MM.1S (cell line): ENCODE results near the gene VAPA.

Experiments
- DNase-seq: peaks from one replicate; pipeline ENCODE4 v3.0.0-alpha.2; 2015
- H2AFZ ChIP-seq: fragments of 300-600 bp; sonication (generic); 2 replicates; pipeline ENCODE4 v1.6.0; 2016; ENCODE audit warnings: antibody characterized with exemption, low read length
- H3F3A ChIP-seq: fragments of 300-600 bp; sonication (generic); 2 replicates; pipeline ENCODE4 v1.6.1; 2016; ENCODE audit warnings: mild to moderate bottlenecking, antibody characterized with exemption, low read length, moderate library complexity, mixed read lengths; ENCODE audit not compliant: insufficient read depth
- H3K27ac ChIP-seq: fragments of 300-600 bp; sonication (generic); 2 replicates; pipeline ENCODE4 v1.5.1; 2016; ENCODE audit warnings: mild to moderate bottlenecking, low read length
- H3K27me3 ChIP-seq: fragments of 300-600 bp; sonication (generic); replicated peaks from 2 replicates; pipeline ENCODE4 v1.6.0; 2016; ENCODE audit warnings: low read length; ENCODE audit not compliant: insufficient read depth
- H3K36me3 ChIP-seq: fragments of 300-600 bp; sonication (generic); replicated peaks from 2 replicates; pipeline ENCODE4 v1.6.1; 2016; ENCODE audit warnings: mild to moderate bottlenecking, low read length, mixed read lengths; ENCODE audit not compliant: insufficient read depth
- H3K4me1 ChIP-seq: fragments of 300-600 bp; sonication (generic); 2 replicates; pipeline ENCODE4 v1.6.1; 2016; ENCODE audit warnings: low read length, mixed read lengths
- H3K4me2 ChIP-seq: fragments of 300-600 bp; sonication (generic); 2 replicates; pipeline ENCODE4 v1.6.0; 2016; ENCODE audit warnings: low read depth, low read length
- H3K4me3 ChIP-seq: fragments of 300-600 bp; sonication (generic); 2 replicates; pipeline ENCODE4 v1.5.1; 2016; ENCODE audit warnings: low read length, mixed read lengths
- H3K79me2 ChIP-seq: fragments of 300-600 bp; sonication (generic); 2 replicates; pipeline ENCODE4 v1.6.1; 2016; ENCODE audit warnings: mixed run types, low read length, mixed read lengths
- H3K9ac ChIP-seq: fragments of 300-600 bp; sonication (generic); 2 replicates; pipeline ENCODE4 v1.6.1; 2016; ENCODE audit warnings: low read length, mixed read lengths
- H3K9me2 ChIP-seq: fragments of 300-600 bp; sonication (generic); replicated peaks from 2 replicates; pipeline ENCODE4 v1.6.1; 2016; ENCODE audit warnings: mild to moderate bottlenecking, low read length, mixed read lengths; ENCODE audit not compliant: insufficient read depth
- H3K9me3 ChIP-seq: fragments of 300-600 bp; sonication (generic); replicated peaks from 2 replicates; pipeline ENCODE4 v1.6.1; 2016; ENCODE audit warnings: mild to moderate bottlenecking, low read length, mixed read lengths; ENCODE audit not compliant: insufficient read depth
- H4K20me1 ChIP-seq: fragments of 300-600 bp; sonication (generic); 2 replicates; pipeline ENCODE4 v1.6.1; 2016; ENCODE audit warnings: mild to moderate bottlenecking, low read length, moderate library complexity, mixed read lengths; ENCODE audit not compliant: insufficient read depth
- EZH2 ChIP-seq: fragments of 300-600 bp; sonication (generic); optimal IDR thresholded peaks from 2 replicates; pipeline ENCODE3; 2017; ENCODE audit warnings: low read depth, mild to moderate bottlenecking, antibody characterized with exemption, low read length, mixed read lengths
- EZH2phosphoT487 ChIP-seq: fragments of 300-600 bp; sonication (generic); IDR thresholded peaks from 2 replicates; pipeline ENCODE4 v1.6.1; 2018; ENCODE audit warnings: antibody characterized with exemption, low read length
- TF ChIP-seq, protein P1 (sequence below): fragments of 300-600 bp; sonication (generic); IDR thresholded peaks from 2 replicates; pipeline ENCODE4 v1.5.1; 2016; ENCODE audit warnings: antibody characterized with exemption, low read length, mixed read lengths

The VAPA gene

GRCh38 chr18:9994026-9994570, 80.3 kb downstream of the VAPA start:
- Histone ChIP-seq H3K4me2 (no peak overlapping the region), H3K9me2 (no peaks in the 10 kb centered on the region), H3K27ac (no peak overlapping the region), H3K4me3 (no peak overlapping the region), H3K9me3 (no peaks in the 10 kb centered on the region), H2AFZ (no peak overlapping the region), H3K79me2 (no peaks in the 10 kb centered on the region), H4K20me1 (no peaks in the 10 kb centered on the region), H3F3A (no peaks in the 10 kb centered on the region), H3K36me3 (no peaks in the 10 kb centered on the region), H3K4me1 (no peaks in the 10 kb centered on the region), H3K9ac (no peak overlapping the region), H3K27me3 (no peaks in the 10 kb centered on the region)
- TF ChIP-seq EZH2 (no peak), EZH2phosphoT487 (no peak)
- TF ChIP-seq, protein P1, sequence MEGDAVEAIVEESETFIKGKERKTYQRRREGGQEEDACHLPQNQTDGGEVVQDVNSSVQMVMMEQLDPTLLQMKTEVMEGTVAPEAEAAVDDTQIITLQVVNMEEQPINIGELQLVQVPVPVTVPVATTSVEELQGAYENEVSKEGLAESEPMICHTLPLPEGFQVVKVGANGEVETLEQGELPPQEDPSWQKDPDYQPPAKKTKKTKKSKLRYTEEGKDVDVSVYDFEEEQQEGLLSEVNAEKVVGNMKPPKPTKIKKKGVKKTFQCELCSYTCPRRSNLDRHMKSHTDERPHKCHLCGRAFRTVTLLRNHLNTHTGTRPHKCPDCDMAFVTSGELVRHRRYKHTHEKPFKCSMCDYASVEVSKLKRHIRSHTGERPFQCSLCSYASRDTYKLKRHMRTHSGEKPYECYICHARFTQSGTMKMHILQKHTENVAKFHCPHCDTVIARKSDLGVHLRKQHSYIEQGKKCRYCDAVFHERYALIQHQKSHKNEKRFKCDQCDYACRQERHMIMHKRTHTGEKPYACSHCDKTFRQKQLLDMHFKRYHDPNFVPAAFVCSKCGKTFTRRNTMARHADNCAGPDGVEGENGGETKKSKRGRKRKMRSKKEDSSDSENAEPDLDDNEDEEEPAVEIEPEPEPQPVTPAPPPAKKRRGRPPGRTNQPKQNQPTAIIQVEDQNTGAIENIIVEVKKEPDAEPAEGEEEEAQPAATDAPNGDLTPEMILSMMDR: no peak
- DNase-seq: no peak

DNA sequence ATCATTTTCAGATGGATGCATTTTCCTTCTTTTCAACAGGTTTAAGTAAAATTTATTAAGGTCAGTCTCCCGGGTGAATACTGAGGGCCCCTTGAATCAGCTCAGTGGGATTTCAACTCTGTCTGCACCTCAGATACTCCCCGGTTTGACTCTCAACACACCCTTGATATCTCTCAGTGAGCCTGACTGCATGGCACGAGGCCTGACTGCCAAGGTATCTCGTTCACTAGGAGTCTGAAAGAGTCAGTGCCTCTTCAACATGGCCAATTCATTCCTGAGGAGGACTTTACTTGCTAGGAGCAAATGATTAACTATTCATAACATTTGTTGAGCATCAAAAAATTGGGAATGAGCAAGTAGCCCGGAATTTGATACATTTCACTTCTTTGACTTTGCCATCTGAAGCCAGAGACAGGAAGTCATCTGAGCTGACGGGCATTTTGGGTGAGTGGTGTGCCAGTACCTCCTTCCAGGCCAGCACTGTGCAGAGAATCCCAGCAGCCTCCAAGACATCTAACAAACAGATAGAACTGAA, 81.0 kb downstream of the VAPA start:
- H3K9me3 ChIP-seq: no peaks in the 10 kb centered on the region
- H3K36me3 ChIP-seq: no peaks in the 10 kb centered on the region
- no peaks in the 10 kb centered on the region for H3K4me1 ChIP-seq
- no peaks in the 10 kb centered on the region for H3F3A ChIP-seq
- H2AFZ ChIP-seq: no peak overlapping the region
- H3K9ac ChIP-seq: no peak overlapping the region
- H3K4me2 ChIP-seq: no peak overlapping the region
- H4K20me1 ChIP-seq: no peaks in the 10 kb centered on the region
- TF ChIP-seq EZH2phosphoT487 (no peak), EZH2 (no peak)
- TF ChIP-seq, protein P1: no peak
- no peaks in the 10 kb centered on the region for H3K27me3 ChIP-seq
- H3K4me3 ChIP-seq: no peak overlapping the region
- DNase-seq: no peak
- H3K27ac ChIP-seq: no peak overlapping the region
- H3K79me2 ChIP-seq: no peaks in the 10 kb centered on the region
- H3K9me2 ChIP-seq: no peaks in the 10 kb centered on the region

DNA sequence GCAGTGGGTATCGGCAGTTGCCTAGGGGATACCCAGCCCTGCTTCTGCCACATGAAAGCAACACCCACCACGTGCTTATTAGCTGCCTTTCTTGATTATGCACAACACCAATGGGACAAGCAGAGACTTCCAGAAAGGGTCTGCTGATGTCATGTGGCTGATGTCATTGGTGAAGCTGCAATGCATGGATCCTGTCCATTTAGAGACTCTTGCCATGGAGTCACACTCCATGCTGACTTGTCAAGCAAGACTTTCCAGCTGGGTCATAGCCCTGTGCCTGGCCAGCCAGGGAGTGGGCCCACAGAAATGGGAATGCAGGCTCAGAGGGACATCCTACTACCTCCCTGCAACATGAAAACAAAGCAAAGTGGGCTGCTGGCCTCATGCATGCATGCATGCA, 81.8 kb downstream of the VAPA start:
- TF ChIP-seq, protein P1: no peak
- TF ChIP-seq EZH2phosphoT487: no peak
- no peak for TF ChIP-seq EZH2
- H3K9me2 ChIP-seq: no peaks in the 10 kb centered on the region
- no peaks in the 10 kb centered on the region for H3K27me3 ChIP-seq
- H3K4me2 ChIP-seq: no peak overlapping the region
- no peaks in the 10 kb centered on the region for H3K36me3 ChIP-seq
- no peaks in the 10 kb centered on the region for H3K79me2 ChIP-seq
- no peaks in the 10 kb centered on the region for H3K9me3 ChIP-seq
- H3K9ac ChIP-seq: no peak overlapping the region
- DNase-seq: no peak
- H3K27ac ChIP-seq: no peak overlapping the region
- no peaks in the 10 kb centered on the region for H3F3A ChIP-seq
- no peak overlapping the region for H2AFZ ChIP-seq
- H3K4me1 ChIP-seq: no peaks in the 10 kb centered on the region
- no peaks in the 10 kb centered on the region for H4K20me1 ChIP-seq
- H3K4me3 ChIP-seq: no peak overlapping the region
